Prostate gland (tissue), 2 donors: ENCODE measurements around the gene CYSRT1. TPM values are rescaled to one million over a fixed set of nuclear protein-coding genes. Genes with fewer than 3 reads are reported as not detected.
A peak's percentile ranks its signal among the peaks of the same experiment; 100 is the strongest.

ENCODE experiments used
- DNase-seq: peaks from one replicate; pipeline ENCODE4 v3.0.0-alpha.2; 2019; ENCODE audit warnings: low spot score
- H3K27ac ChIP-seq, 2 donors: fragments of 200-600 bp; sonication (generic); 2 replicates each; pipeline ENCODE4 v1.5.1; 2017 to 2019
- H3K27me3 ChIP-seq: fragments of 200-600 bp; sonication (generic); replicated peaks from 2 replicates; pipeline ENCODE4 v1.5.1; 2019; ENCODE audit not compliant: insufficient read depth
- H3K36me3 ChIP-seq, 2 donors: fragments of 200-600 bp; sonication (generic); 1 replicate in 1 of 2; 2 replicates in 1 of 2; pipeline versions ENCODE4 v1.5.1 to v1.8.1; 2017 to 2019
- H3K4me1 ChIP-seq: fragments of 200-600 bp; sonication (generic); replicated peaks from 2 replicates; pipeline ENCODE4 v1.5.1; 2019
- H3K4me3 ChIP-seq, 2 donors: fragments of 200-600 bp; sonication (generic); 2 replicates each; pipeline ENCODE4 v1.5.1; 2017 to 2019
- H3K9me3 ChIP-seq: fragments of 200-600 bp; sonication (generic); 2 replicates; pipeline ENCODE4 v1.5.1; 2017
- POLR2A ChIP-seq: fragments of 450-650 bp; IDR thresholded peaks from one replicate; pipeline ENCODE4 v1.6.1; 2016; ENCODE audit warnings: antibody characterized with exemption, mild to moderate bottlenecking
- POLR2AphosphoS5 ChIP-seq: sonication (generic); formaldehyde crosslinking; IDR thresholded peaks from one replicate; pipeline ENCODE4 v1.6.1; 2017; ENCODE audit warnings: antibody characterized with exemption
- WGBS: methylation state at CpG from one replicate; pipeline ENCODE4 v1.1.5; 2018; 5-methylcytosine and 5-hydroxymethylcytosine counted together
- intact Hi-C: fragments of 100-400 bp; cut with DNase I; formaldehyde crosslinking; loops from one replicate; pipeline ENCODE4 v1.14.2; 2022
- total RNA-seq, 2 donors: library from RNA; depleted of rRNA; stranded (reverse); fragments of >200 nt; gene quantifications; one replicate each; pipeline ENCODE4 v1.1.0, GENCODE V29; 2016
- TF ChIP-seq, protein P1 (sequence below), 4 experiments: fragments of 200-600 bp in 2 of 4; fragments of 450-650 bp in 2 of 4; sonication (generic) in 2 of 4; IDR thresholded peaks; 1 replicate in 3 of 4; 2 replicates in 1 of 4; pipeline ENCODE4 v1.5.1; 2016 to 2019; ENCODE audit warnings: antibody characterized with exemption in 4 of 4, mild to moderate bottlenecking in 2 of 4, moderate library complexity in 2 of 4

The CYSRT1 gene
- total RNA-seq, 2 donors from 2014 or later = 2.7 to 4.9 TPM

DNA sequence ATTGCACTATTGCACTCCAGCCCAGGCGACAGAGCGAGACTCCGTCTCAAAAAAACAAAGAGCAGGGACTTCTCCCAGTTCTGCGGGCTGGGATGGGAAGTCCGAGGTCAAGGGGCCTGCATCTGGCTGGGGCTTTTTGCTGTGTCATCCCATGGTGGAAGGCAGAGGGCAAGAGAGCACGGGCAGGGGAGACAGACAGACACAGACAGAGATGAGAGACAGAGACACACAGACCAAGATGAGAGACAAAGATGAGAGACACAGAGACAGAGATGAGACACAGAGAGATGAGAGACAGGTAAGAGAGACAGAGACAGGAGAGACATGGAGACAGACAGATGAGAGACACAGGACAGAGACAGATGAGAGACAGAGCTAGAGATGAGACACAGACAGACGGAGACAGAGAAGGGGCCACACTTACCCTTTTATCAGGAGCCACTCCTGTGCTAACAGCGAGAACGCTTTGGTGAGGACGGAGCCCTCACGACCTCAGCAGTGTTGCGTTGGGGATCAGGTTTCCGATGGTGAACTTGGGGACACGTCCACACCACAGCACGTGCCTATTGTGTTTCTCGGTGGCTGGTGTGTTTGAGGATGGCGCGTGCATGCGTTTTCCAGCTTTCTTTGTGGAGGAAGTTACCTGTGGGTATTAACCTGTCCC lies 43.7 kb downstream of the CYSRT1 start:
- intact Hi-C loops = no loop called here
- H3K36me3 ChIP-seq = peaks cover 7 to 12% of the 10 kb centered on the region in 2 donors
- H3K4me1 ChIP-seq = peaks cover 25% of the 10 kb centered on the region
- H3K27me3 ChIP-seq = no peaks in the 10 kb centered on the region
- no peak for DNase-seq
- peak overlapping the region in 1 of 2 donors; percentile 20 for H3K4me3 ChIP-seq
- WGBS = 65% methylated on average over 19 of the region's 19 CpGs
- no peaks in the 10 kb centered on the region for H3K9me3 ChIP-seq
- peak overlapping the region; percentile 81 to 90 for H3K27ac ChIP-seq
- TF ChIP-seq POLR2AphosphoS5 (no peak), POLR2A (no peak)
- TF ChIP-seq, protein P1, sequence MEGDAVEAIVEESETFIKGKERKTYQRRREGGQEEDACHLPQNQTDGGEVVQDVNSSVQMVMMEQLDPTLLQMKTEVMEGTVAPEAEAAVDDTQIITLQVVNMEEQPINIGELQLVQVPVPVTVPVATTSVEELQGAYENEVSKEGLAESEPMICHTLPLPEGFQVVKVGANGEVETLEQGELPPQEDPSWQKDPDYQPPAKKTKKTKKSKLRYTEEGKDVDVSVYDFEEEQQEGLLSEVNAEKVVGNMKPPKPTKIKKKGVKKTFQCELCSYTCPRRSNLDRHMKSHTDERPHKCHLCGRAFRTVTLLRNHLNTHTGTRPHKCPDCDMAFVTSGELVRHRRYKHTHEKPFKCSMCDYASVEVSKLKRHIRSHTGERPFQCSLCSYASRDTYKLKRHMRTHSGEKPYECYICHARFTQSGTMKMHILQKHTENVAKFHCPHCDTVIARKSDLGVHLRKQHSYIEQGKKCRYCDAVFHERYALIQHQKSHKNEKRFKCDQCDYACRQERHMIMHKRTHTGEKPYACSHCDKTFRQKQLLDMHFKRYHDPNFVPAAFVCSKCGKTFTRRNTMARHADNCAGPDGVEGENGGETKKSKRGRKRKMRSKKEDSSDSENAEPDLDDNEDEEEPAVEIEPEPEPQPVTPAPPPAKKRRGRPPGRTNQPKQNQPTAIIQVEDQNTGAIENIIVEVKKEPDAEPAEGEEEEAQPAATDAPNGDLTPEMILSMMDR (IDR thresholded peaks at IDR 0.05) = no peak

DNA sequence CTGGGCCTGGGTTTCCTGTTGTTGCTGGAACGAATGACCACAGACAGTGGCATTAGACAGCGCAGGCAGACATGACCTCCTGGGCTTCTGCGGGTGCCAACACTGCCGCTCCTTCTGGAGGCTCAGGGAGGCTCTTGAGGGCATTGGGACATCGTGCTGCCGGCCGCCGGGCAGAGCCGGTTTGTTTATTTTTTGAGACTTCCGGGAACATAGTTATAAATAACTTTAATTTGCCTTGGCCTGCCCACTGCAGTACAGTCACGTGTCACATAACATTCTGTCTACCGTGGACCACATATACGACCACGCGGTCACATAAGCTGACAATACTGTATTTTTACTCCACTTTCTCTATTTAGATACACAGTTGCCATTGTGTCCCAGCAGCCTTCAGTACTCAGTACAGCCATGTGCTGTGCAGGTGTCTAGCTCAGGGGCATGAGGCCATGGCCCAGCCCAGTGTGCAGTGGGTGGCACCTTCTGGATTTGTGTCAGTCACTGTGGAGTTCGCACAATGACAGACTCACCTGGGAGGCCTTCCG lies 44.3 kb downstream of the CYSRT1 start:
- TF ChIP-seq, protein P1 (IDR thresholded peaks at IDR 0.05) = no peak
- TF ChIP-seq POLR2A = no peak
- peak; percentile 96 for TF ChIP-seq POLR2AphosphoS5
- intact Hi-C loops = no loop called here
- H3K27me3 ChIP-seq = no peaks in the 10 kb centered on the region
- H3K27ac ChIP-seq = peak overlapping the region; percentile 81 to 90
- peak overlapping the region in 1 of 2 donors; percentile 20 for H3K4me3 ChIP-seq
- 11% methylated on average over 17 of the region's 17 CpGs for WGBS
- peaks cover 5 to 12% of the 10 kb centered on the region in 2 donors for H3K36me3 ChIP-seq
- peaks cover 27% of the 10 kb centered on the region for H3K4me1 ChIP-seq
- H3K9me3 ChIP-seq = no peaks in the 10 kb centered on the region
- DNase-seq = peak; percentile 86

DNA sequence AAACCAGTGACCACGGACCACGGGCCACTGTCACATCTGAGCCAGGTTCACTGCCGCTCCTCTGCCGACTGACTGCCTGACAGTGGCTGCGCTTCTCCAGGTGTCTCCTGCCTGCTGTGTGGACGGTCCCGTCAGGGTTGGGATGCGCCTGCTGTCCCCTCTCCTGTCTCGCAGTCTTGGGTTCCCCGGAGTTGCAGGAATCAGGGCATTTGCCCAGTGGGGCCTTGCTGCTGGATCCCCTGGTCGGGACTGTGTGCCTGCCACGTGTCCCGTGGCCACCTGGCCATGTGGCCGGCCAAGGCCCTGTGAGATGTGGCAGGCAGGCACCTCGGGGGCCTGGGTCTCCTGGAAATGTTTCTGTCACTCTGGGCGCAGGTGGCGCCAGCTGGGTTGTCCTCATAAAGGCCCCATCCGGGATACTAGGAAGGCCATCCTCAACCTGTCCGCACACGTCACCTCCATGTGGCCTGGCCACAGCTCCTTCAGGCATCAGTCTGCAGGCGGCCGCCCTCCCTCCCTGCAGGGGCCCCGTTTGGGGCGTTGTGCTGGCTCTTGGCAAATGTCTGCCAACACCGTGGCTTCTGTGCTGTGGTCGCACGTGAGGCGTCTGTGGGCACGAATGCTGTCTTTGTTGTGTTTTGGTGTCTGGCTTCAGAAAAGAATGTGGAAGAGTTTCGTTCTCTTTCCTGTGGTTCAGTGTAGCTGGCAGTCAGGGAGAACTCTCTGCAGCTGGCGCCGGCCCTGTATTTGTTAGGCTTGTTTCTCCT lies 46.1 kb downstream of the CYSRT1 start:
- DNase-seq = no peak
- WGBS = 67% methylated on average over 25 of the region's 32 CpGs

DNA sequence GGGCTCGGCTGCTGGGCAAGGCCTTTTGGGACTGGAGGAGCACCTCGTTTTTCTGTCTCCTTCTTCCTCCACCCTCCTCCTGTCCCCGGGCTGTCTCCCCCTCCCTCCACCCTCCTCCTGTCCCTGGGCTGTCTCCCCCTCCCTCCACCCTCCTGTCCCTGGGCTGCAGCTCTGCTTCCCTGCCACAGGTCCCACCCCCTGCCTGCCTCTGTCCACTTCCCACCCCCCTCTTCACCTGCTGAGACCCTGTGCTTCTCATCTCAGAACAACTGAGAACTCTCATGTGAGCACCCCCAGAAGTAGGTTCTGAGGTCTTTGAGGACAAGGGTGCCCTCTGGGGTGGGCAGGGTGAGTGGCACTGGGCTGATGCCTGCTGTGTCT lies 46.7 kb downstream of the CYSRT1 start:
- TF ChIP-seq POLR2A (no peak), POLR2AphosphoS5 (no peak)
- intact Hi-C loops = no loop called here
- H3K4me3 ChIP-seq = no peak overlapping the region
- H3K36me3 ChIP-seq = peaks cover 0 to 12% of the 10 kb centered on the region in 2 donors
- no peaks in the 10 kb centered on the region for H3K27me3 ChIP-seq
- 22% methylated on average over 3 of the region's 3 CpGs for WGBS
- peak overlapping the region; percentile 48 to 90 for H3K27ac ChIP-seq
- DNase-seq = no peak
- no peaks in the 10 kb centered on the region for H3K9me3 ChIP-seq
- peaks cover 31% of the 10 kb centered on the region for H3K4me1 ChIP-seq

More for the DNA sequence above, 46.1 kb downstream of the CYSRT1 start:
- no peak overlapping the region for H3K4me3 ChIP-seq
- peak overlapping the region; percentile 48 to 90 for H3K27ac ChIP-seq
- peaks cover 31% of the 10 kb centered on the region for H3K4me1 ChIP-seq
- no peaks in the 10 kb centered on the region for H3K27me3 ChIP-seq
- intact Hi-C loops = no loop called here
- peaks cover under 1 to 12% of the 10 kb centered on the region in 2 donors for H3K36me3 ChIP-seq
- no peaks in the 10 kb centered on the region for H3K9me3 ChIP-seq
- no peak for TF ChIP-seq POLR2A
- TF ChIP-seq, protein P1 (IDR thresholded peaks at IDR 0.05) = no peak
- peak; percentile 40 for TF ChIP-seq POLR2AphosphoS5
